ENCODE data around the gene CERS4.
"Not testable (repeated sequence)": the region's sequence is repeated elsewhere in the genome, so short reads cannot be mapped to it uniquely, and the experiment has no call there.

Gene CERS4

DNA sequence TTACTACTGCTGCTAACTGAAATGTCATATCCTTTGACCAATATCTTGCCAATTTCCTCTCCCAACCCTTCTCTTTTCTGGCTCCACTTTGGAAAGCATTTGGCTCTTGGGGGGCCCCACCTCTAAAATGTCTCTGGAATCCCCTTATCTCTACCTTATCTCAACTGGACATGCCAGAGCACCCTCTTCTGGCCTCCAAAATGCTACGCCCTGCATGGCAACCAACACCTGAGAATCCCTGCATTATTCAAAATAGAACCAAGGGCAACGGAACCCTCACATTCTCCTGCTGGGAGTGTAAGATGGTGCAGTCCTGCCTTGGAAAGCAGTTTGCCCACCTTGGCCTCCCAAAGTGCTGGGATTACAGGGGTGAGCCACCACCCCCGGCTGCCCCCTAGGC lies 35.3 kb downstream of the CERS4 start:
- no peak for DNase-seq

DNA sequence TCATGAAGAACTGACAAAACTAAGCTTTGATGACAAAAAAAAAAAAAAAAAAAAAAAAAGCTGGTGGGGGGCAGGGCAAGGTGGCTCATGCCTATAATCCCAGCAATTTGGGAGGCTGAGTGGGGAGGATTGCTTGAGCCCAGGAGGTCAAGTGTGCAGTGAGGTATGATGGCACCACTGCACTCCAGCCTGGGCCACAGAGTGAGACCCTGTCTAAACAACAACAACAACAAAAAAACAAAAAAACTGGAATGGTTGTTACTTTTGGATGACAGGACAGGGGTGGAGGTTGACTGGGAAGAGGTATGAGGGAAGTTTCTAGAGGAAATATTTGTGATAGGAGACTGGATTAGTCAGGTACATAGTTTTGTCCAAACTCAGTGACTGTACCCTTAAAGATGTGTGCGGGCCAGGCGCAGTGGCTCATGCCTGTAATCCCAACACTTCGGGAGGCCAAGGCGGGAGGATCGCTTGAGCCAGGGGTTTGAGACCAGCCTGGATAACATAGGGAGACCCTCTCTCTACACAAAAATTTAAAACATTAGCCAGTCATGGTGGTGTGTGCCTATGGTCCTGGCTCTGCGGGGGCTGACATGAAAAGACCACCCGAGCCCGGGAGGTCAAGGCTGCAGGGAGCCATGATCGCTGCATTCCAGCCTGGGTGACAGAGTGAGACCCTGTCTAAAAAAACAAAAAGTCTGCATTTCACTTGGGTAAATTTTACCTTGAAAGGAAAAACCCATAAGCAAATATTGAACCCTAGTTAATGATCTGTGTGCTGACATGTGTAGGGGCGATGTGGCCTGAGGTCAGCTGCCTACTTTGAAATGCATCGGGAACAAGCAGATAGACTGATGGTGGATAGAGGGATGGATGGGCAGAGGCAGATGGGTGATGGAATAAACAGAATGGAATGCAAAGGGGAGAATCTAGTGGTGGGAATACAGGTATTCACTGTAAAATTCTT lies 37.0 kb downstream of the CERS4 start:
- no peak for DNase-seq

DNA sequence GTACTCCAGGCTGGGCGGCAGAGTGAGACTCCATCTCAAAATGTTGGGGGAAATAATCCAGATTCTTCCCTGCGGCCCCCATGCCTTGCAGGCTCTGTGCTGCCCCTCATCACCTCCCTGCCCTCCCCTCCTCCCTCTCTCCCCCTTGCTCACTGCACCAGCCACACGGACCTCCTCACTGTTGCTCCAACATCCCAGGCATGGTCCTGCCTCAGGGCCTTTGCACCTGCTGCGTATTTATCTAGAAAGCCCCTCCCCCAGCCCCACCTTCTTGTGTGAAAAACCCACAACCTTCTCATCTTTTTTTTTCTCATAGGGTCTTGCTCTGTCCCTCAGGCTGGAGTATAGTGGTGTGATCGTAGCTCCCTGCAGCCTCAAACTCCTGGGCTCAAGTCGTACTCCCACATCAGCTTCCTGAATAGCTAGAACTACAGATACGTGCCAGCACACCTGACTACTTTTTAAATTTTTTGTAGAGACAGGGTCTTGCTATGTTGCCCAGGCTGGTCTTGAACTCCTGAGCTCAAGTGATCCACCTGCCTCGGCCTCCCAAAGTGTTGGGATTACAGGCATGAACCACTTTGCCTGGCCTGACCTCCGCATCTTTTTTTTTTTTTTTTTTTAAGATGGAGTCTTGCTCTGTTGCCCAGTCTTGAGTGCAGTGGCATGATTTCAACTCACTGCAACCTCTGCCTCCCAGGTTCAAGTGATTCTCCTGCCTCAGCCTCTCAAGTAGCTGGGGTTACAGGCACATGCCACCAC lies 38.1 kb downstream of the CERS4 start:
- not testable (repeated sequence) for DNase-seq

DNA sequence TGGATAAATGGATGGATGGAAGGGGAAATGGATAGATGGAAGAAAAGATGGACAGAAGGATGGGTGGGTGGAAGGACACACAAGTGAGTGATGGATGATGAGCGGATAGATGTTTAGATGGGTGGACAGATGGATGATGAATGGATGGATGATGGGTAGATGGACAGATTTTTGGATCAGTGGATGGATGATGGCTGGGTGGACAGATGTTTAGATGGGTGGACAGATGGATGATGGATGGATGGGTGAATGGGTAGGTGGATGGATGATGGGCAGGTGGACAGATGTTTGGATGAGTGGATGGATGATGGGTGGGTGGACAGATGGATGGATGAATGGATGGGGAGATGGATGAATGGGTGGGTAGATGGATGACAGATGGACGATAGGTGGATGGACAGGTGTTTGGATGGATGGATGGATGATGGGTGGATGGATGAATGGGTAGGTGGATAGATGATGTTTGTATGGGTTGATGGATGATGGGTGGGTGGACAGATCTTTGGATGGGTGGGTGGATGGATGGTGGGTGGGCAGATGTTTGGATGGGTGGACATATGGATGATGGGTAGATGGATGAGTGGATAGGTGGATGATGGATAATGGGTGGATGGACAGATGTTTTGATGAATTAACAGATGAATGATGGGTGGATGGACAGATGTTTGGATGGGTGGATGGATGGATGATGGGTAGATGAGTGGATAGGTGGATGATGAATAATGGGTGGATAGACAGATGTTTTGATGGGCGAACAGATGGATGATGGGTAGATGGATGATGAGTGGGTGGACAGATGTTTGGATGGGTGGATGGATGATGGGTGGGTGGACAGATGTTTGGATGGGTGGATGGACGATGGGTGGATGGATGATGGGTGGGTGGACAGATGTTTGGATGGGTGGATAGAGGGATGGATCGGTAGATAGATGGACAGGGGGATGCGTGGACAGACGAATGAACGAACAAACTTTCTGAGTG lies 39.5 kb downstream of the CERS4 start:
- DNase-seq: no peak

DNA sequence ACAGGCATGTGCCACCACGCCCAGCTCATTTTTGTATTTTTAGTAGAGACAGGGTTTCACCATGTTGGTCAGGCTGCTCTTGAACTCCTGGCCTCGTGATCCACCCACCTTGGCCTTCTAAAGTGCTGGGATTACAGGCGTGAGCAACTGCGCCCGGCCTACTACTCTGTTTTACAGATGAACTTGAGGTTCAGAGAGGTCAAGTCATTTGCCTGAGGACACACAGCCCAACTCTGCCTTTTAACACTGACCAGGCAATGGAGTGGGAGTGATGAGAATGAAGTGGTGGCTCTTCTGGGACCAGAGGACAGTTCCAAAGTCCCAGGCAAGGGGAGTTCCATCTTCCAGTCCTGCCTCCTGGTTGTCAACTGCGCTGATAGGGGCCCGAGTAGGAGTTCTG lies 41.4 kb downstream of the CERS4 start:
- no peak for DNase-seq

DNA sequence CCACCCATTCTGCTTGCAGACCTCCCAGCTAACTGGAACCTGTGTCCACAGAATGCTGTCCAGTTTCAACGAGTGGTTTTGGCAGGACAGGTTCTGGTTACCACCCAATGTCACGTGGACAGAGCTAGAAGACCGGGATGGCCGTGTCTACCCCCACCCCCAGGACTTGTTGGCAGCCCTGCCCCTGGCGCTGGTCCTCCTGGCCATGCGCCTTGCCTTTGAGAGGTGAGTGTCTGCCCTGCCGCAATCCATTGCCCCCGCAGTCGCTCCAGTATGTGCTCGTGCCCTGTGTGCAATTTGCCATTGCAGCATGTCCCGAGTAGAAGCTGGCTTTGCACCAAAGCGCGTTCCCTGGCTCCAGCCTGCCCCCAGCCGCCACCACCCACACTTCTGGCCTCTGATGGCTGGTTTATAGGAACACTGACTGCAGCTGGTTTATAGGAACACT lies 41.9 kb downstream of the CERS4 start:
- no peak for DNase-seq

DNA sequence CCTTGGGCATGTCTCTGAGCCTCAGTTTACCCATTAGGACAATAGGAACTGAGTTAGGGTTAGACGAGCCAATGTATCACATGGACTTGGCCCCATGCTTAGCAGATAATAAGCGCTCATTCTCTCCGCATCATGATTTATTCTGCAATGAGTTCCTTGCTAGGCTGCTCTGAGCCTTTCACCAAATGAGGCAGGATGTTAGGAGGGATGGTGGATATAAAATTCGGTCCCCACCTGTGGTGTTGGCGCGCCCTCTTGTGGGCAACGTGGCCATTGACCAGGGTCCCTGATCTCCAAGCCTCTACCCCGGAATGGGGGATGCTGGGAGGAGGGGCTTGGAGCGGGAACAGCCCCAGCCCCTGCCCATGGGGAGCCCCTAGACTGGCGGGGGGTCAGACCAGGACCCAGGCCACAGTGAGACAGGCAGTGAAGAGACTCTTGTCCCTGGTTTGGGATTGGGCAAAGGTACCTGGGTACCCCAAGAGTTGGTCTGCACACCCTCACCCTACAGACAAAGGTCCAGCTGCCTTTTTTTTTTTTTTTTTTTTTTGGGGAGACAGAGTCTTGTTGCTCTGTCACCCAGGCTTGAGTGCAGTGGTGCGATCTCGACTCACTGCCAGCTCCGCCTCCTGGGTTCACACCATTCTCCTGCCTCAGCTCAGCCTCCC lies 43.9 kb downstream of the CERS4 start:
- DNase-seq: peak; percentile 69

DNA sequence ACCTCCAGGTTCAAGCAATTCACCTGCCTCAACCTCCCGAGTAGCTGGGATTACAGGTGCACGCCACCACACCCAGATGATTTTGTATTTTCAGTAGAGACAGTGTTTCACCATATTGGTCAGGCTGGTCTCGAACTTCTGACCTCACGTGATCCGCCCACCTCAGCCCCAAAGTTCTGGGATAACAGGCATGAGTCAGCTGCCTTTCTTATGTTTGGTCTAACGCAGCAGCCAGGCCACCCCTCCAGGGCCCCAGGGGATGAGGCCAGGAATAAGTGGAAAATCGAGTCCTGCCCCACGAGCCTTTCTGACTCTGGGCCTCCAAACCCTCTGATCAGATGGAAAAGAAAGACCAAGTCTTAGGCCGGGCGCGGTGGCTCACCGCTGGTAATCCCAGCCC lies 44.5 kb downstream of the CERS4 start:
- DNase-seq: no peak

DNA sequence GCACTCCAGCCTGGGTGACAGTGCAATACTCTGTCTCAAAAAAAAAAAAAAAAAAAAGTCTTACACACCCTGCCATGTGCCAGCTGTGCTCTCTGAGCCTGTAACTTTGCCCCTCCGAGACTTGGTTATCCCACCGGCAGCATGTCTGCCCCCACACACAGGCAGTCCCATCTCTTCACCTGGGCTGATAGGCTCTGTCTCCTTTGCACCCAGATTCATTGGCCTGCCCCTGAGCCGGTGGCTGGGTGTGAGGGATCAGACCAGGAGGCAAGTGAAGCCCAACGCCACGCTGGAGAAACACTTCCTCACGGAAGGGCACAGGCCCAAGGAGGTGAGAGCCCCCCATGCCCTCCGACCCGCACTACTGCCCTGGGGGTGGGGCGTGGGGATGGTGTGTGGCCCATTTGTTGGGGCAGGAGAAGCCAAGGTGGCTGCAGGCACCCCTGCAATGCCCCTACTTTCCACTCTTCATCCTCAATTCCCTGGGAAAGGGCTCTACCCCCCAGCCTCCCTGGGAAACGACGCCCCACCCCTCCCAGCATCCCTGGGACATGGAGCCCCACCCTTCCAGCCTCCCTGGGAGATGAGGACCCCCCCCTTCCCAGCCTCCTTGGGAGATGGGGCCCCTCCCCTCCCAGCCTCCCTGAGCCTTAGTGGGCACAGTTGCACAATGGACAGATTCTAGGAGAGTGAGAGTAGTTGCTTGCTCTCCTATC lies 45.3 kb downstream of the CERS4 start:
- no peak for DNase-seq

DNA sequence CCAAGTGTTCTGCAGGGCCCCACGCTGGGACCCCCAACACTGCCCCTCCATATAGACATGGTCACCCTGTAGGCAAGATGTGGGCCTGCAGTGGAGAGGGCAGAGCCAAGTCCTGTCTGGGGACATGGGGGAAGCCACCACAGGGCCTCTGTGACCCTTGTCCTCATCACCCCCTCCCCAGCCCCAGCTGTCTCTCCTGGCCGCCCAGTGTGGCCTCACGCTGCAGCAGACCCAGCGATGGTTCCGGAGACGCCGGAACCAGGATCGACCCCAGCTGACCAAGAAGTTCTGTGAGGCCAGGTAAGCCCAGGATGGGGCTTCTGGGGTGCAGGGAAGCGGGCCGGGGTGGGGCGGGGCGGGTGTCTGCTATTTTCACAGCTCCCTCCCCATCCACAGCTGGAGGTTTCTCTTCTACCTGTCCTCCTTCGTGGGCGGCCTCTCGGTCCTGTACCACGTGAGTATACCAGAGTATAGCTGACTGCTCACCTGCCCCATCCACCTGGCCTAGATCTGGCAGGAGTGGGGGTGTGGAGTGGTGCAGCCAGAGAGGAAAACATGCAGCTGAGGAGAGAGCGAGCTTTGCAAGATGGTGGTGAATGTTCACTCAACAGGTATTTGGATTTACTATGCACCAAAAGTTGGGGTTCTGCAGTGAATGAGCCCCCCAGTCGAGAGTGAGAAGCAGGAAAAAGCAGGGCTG lies 46.4 kb downstream of the CERS4 start:
- no peak for DNase-seq

DNA sequence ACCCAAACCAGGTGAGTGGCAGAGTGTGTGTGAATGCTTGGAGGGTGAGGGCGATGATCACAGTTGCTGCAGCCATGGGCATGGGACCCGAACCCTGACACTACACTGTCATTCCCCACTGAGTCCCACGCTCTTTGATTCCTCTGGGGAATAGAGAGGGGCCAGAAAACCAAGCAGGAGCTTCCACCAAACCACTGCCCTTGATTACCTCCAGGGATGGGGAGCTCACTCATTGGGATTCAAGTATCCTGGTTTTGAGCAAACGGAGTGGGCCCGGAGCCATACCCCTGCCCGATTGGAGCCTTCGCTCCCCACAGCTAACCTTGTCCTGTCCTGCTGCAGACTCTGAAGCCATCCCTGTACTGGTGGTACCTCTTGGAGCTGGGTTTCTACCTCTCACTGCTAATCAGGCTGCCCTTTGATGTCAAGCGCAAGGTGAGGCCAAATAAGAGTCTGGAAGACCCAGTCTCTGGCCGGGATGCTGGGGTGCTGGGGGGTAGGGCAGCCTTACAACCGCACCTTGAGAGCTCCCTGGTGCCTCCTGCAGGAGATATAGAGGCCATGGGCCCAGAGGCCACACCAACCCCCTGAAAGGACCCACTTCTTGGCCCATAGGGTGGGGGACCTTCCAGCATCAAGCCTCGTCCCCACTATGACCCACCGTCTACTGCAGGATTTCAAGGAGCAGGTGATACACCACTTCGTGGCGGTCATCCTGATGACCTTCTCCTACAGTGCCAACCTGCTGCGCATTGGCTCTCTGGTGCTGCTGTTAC lies 47.3 kb downstream of the CERS4 start:
- no peak for DNase-seq

DNA sequence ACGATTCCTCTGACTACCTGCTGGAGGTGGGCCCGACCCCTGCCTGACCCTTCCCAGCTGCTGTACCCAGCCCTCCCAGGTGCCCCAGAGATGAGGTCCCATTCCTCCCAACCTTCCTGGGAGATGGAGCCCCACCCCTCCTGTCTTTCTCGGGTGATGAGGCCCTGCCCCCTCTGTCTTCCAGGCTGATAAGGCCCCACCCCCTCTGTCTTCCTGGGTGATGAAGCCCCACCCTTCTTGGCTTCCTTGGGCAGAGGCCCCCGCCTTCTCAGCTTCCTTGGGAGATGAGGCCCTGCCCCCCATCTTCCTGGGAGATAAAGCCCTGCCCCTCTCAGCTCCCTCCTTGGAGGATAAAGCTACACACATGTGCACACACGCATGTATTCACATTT lies 47.9 kb downstream of the CERS4 start:
- DNase-seq: no peak

DNA sequence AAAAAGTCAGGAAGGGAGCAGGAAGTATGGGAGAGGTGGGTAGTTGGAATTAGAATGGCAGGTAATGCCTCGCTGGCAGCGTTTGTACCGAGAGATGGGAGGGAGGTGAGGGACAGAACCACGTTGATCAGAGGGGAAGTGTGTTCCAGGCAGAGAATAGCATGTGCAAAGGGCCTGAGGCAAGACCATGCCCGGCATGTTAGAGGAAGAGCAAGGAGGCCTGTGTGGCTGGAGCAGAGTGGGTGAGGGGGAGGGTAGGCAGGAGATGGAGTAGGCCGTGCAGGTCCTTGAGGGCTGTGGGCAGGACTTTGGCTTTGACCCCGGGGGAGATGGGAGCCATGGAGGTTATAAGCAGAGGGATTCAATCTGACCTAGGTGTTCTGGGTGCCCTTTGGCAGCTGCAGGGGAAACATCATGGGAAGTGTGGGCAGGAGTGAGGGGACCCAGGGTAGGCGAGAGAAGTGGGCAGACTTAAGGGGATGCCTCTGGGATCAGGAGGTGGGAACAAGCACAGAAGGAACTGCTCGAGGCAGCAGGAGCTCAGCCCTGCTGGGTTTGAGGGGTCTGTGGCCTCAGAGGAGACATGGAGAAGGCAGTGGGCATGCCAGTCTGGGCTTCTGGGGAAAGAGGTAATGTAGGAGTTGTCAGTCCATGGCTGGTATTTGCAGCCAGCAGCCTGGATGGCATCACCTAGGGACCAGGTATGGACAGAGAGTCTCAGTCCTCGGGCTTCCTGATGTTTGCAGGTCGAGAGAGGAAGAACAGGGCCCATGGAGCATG lies 50.2 kb downstream of the CERS4 start:
- no peak for DNase-seq

DNA sequence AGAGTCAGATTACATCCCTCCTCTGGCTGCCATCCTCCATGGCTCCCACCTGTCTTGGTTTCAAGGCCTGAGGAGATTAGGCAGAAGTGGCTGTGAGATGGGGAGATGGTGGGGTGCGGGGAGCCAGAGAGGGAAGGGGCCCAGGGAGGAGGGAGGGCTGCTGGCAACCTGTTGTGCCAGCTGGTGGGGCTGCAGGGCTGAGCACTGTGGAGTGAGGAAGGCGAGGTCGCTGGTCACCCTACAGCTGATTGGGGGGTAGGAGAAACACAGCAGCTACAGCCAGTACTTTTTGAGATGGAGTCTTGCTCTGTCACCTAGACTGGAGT lies 50.7 kb downstream of the CERS4 start:
- DNase-seq: no peak

DNA sequence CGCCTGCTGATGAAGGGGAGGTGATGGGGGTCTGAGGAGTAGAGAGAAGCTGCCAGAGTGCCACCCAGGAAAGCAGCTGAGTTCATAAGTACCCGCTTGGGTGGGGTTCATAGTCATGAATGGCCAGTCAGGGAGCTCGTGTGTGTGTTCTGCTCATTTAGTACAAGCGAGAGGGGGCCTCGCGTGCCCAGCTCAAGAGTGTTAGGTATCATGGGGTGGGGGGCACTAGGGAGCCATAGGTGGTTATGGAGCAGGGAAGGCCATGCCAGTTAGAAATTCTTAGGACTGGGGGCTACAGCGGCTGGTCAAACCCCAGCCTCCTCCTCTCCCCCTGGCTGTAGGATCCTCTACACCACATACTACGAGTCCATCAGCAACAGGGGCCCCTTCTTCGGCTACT lies 52.2 kb downstream of the CERS4 start:
- no peak for DNase-seq

DNA sequence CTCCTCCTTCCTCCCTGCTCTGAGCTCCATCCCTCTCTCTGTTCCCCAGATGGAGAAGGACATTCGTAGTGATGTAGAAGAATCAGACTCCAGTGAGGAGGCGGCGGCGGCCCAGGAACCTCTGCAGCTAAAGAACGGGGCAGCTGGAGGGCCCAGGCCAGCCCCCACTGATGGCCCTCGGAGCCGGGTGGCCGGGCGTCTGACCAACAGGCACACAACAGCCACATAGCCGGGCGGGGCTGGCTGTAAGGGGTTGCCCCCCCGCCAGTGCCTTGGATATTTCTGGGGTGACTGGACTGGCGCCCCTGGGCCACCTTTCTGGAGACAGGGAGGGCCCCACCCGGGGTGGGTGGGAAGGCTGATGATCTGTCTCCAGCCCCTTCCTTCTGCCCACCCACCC lies 52.7 kb downstream of the CERS4 start:
- no peak for DNase-seq

DNA sequence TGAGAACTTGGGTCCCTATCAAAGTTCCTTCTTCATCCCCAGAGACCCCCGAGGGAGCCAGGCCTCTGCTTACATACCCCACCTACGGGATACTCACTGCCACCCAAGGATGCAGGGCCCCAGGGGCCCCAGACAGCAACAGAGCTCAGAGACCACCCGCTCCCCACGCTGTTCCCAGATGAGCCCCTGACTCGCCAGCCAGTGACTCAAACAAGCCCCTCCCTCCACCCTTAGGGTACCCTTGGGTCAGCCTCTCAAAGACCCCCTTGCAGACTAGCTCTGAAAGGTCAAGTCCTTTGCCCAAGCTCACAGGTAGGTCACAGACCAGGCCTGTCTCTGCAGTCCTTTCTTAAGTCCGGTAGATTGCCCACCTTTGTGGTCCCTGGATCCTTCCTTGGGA lies 53.3 kb downstream of the CERS4 start:
- no peak for DNase-seq

DNA sequence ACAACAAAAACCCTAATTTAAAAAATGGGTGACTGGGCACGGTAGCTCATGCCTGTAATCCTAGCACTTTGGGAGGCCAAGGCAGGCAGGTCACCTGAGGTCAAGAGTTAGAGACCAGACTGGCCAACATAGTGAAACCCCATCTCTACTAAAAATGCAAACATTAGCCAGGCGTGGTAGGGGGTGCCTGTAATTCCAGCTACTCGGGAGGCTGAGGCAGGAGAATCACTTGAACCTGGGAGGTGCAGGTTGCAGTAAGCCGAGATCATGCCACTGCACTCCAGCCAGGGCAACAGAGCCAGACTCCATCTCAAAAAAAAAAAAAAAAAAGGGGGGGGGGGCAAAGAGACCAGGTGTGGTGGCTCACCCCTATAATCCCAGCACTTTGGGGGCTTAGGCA lies 55.1 kb downstream of the CERS4 start:
- DNase-seq: not testable (repeated sequence)

DNA sequence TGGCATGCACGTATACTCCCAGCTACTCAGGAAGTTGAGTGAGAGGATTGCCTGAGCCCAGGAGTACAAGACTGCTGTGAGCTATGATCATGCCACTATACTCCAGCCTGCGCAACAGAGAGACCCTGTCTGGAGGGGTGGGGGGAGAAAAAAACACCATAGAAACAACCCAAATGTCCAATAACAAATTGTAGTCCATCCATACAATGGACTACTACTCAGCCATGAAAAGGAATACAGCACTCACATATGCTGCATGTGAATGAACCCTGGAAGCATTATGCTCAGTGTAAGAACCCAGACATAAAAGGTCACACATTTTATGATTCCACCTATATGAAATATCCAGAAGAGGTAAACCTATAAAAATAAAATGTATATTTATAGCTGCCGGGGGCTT lies 56.7 kb downstream of the CERS4 start:
- DNase-seq: no peak
